HG03521 (cell line): Measurements from ENCODE around the gene GADD45B.

Experiments
- ATAC-seq: cut with Tn5 transposase; IDR thresholded peaks from one replicate; pipeline ENCODE4 v1.9.1; 2021; ENCODE audit warnings: mild to moderate bottlenecking, moderate library complexity; ENCODE audit not compliant: unreplicated experiment

The GADD45B gene, protein sequence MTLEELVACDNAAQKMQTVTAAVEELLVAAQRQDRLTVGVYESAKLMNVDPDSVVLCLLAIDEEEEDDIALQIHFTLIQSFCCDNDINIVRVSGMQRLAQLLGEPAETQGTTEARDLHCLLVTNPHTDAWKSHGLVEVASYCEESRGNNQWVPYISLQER

DNA sequence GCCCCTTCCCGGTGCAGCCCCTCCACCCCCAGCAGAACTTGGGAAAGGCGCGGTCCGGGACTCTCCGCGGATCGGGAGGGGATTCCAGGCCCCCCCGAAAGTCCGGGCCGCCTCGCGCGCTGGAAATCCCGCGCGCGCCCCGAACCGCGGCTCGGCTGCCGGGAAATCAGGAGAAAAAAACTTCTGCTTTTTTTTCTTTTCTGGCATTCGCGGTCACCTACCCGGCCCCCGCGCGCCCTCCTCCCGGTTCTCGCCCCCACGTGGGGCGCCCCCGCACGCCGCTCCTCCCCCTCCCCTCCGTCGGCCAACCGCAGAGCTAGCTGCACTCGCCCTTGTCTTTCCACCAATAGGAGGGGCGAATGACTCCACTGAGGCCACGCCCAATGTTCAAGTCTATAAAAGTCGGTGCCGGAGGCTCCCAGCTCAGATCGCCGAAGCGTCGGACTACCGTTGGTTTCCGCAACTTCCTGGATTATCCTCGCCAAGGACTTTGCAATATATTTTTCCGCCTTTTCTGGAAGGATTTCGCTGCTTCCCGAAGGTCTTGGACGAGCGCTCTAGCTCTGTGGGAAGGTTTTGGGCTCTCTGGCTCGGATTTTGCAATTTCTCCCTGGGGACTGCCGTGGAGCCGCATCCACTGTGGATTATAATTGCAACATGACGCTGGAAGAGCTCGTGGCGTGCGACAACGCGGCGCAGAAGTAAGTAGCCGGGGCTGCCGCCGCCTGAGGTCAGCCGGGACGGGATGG lies at the start of gene GADD45B:
Gene GADD45B, plus strand, starts transcription at position 426 of the 749 bp plus-strand sequence. Its CDS starts 232 bp downstream, at position 658.
- peak; percentile 44 for ATAC-seq

DNA sequence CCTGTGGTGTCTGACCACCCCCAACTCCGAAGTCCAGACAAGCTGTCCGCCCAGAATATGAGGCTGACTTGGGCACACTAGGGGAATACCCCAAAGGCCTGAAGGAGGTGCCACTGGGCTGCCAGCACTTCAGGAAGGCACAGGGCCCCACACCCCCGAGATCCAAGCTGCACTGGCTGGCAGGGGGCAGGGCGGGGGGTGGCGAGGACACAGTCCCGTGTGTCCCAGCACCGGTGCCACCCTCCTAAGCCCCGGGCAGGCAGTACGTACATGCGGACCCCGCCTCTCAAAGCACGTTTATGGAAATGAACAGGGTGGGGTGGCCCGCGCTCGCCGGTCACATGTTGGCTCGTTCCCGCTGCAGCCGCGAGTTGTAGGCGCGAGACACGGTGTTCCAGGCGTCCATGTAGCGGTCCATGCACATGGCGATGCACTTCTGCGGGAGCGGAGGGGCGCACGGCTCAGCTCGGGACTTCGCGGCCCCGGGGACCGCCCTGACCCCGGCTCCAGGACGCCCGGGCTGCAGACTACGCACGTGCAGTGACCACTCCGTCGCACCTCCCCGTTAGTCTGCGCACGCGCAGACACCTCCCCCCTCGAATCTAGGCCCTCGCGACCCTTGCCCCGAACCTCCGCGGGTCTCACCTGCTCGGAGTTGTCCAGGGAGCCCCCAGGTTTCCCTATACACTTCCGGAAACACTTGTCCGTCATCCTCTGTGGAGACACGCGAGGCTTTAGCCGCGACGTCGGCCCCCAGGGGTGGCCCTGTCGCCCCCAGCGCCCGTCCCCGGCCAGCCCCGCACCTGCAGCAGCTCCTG lies 49.1 kb upstream of the GADD45B start:
- ATAC-seq: peak; percentile 15

DNA sequence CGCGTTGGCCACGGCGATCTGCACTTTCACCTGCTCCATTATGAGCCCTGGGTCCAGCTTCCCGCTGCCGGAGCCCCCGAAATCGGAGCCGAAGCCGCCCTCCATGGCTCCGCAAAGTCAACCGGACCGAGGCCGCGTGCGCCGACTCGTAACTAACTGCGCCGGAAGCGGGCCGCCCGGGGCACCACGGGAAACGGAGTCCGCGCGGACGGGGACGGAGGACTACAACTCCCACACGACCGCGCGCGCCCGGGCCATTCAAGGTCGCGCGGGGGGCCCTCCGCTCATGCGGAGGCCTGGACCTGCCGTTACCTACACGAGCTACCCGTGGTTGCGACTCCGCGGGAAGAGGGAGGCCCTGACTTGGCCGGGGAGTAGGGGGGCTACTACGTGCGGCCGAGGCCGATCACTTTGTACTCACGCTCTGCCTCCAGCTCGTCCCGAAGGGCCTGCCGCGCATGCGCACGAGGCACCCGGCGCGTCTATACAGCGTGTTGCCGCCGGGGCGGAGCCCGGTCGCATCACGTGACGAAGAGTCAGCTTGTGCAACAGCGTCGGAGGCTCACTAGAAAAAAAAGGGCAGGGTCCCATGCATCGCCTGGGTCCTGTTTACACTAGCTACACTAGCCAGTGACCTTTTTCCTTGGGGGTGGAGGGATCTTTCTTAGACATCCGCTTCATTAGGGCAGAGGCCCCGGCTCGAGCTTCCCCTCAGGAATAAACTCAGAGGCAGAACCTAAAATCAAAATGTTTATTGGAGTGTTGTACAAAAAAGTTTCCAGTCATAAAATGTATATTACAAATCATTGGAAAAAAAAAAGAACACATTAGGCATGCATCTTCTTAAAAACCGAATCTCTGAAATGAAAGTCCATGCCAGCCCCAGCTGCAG lies 48.3 kb upstream of the GADD45B start, which contains the start of gene TIMM13:
Gene TIMM13, minus strand, starts transcription at position 158 of the 892 bp plus-strand sequence. Its CDS starts 53 bp downstream, at position 105.
- peak; percentile 77 for ATAC-seq

DNA sequence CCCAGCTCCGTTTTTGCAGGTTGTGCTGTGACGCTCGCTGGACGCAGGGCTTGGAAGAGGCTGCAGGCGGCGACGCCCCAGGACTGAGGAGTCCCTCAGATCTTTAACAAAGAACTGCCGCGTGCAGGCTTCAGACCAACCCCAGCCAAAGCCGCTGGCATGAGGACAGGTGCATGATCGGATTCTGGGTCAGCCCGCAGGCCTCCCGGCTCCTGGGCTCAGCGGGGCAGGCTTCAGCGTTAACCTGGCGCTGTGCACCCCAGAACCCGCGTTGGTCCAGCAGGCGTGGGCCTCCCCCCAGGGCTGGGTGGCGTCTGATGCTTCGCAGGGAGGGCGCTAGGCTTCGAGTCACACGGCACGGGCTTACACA lies 47.6 kb upstream of the GADD45B start:
- no peak for ATAC-seq

DNA sequence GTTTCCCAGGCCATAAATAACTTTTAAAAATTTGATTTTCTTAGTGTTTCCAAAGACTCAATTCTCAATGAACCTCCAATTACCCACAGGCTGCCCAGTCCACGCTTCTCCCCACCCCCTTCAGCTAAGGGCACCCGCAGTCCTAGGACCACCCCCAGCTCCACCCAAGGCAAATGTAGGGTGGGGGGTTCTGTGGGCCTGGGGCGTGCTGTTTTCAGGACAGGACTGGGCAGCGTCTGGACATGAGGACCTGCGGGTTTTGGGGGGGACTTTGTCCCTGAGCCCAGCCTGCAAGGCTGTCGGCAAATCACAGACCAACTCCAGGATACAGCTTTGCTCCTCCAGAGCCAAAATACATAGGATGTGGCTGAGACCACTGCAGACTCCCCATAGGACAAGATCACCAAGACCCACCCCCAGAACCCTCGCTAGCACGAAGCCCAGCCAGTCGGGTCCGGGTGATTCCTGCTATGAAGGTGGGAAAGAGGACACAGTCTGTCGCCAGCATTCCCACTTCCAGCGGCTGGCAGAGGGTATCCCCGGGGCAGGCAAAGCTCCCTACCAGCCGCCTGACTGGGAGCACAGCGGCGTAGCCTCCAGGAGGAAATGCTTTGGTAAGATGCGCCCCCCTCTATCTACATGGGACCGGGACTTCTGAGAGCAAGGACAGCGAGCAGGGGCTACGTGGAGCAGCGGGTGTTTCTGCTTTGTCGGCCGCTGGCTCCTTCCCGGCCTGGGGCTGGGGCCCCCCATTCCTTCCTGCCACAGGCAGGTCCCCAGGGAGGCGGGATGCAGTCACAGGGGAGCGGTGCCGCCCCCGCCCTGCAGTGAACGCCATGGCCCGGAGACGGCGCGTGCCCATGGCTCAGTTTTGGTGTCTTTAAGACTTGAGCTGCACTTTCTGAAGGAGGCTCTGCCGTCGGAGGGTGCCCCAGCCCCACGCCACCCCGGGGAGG lies 46.9 kb upstream of the GADD45B start:
- no peak for ATAC-seq

DNA sequence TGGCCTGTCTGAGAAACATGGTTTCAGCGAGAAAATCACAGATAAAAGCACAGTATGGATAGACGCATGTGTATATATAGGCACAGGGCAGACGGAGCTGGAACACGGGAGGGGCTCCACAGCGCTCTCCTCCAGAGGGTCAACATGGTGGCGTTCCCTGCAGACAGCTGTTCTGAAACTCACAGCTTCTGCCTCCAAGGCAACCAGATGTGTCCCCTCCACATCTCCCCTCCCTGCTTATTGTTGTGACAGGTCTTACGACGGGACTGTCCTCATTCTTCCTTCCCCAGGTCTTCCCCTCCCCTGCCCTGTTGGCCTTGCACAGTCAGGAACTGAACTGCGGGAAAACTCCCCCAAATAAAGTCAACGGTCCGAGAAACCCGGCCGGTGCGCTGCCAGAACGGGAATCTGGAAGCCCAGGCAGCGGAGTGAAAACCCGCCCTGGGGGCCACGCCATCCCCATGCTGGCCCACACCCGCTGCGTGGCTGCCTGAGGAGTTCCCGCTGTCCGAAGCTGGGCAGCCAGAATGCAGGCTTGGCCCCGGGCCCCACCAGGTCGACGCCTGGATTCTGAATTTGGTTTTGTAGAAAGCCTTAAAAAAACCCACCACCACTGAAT lies 45.9 kb upstream of the GADD45B start:
- ATAC-seq: no peak

DNA sequence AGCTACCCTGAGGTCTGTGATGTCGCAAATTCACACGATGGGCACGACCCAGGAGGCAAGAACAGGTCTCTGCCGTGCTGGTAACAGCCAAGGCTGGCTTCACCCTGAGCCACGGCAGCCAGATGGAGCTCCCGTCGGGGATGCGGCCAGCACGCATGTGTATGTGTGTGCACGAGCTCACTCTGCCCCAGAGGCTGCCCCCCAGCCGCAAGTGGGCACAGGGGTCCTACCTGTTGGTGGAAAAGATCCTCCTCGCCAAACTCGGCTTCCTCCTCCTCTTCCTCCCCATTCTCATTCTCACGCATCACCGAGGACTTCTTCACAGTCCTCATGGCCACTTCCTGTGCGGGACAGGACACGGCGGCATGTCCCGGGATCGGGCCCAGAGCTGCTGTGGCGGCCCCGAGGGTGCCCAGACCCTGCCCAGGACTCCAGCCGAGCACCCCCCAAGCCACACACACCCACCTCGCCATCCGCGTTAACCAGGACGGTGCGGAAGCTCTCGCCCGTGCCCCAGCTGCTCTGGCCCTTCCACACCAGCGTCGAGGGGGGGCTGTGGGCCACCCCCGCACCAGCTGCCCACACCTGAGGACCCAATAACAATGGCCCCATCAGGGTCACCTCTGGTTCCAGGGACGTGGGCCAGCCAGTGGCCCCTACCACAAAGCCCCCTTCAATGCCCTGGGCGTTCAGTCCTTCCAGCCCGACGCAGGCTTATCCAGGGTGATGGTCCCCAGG lies 44.4 kb upstream of the GADD45B start:
- ATAC-seq: no peak

DNA sequence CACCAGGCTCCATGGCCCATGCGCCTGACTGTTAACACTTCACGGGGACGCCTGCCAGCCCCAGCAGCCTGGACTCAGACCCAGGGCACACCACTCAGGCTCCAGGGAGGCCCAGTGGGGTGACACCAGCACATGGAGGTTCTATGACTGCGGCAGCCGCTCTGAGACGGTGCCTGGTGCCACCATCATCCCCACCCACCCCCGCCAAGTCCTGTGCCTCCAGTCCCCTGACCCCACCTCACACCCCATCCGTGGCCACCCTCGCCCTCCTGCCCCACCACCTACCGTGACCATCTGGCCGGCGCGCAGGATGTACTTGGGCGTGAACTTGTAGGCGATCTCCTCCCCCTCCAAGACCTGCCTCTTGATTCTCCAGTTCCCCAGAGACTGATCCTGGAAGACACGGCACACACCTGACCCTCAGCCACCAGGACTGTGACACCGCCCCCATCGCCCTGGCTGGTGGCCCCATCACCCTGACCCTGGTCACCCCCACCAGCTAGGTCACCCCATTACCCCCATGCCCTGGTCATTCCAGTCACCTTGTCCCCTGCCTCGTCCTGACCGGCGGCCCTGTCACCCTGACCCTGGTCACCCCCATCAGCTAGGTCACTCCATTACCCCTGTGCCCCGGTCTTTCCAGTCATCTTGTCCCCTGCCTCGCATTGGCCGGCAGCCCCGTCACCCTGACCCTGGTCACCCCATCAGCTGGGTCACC lies 43.6 kb upstream of the GADD45B start:
- no peak for ATAC-seq

DNA sequence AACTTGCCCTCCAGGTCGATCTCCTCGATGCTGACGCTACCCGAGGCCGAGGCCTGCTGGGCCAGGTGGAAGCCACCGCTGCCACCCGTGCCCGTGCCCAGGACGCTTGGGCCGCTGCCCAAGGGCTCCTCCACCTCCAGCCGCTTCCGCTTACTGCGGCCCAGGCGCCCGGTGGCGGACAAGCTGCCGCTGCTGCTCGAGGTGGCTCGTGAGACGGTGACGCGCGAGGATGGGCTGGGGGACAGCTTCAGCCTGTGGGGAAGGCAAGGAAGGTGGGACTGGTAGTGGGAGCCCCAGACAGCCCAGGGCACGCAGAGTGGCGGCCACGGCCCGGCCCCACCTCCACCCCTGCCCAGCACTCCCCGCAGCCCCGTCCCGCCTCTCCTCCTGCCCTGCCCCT lies 42.1 kb upstream of the GADD45B start:
- no peak for ATAC-seq

DNA sequence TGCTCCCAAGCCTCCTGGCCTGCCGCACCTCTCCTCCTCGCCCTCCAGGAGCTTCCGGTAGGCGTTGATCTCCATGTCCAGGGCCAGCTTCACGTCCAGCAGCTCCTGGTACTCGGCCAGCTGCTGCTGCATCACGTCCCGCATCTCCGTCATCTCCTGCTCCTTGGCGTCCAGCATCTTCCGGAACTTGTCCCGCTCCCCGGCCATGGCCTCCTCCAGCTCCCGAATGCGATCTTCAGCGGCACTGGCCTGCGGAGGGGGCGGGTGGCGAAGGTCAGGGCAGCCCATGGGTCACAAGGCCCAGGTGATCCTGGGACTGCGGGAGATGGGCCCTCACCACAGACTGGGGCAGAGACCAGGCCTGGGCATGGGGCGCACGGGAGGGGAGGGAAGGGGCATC lies 41.7 kb upstream of the GADD45B start:
- no peak for ATAC-seq

DNA sequence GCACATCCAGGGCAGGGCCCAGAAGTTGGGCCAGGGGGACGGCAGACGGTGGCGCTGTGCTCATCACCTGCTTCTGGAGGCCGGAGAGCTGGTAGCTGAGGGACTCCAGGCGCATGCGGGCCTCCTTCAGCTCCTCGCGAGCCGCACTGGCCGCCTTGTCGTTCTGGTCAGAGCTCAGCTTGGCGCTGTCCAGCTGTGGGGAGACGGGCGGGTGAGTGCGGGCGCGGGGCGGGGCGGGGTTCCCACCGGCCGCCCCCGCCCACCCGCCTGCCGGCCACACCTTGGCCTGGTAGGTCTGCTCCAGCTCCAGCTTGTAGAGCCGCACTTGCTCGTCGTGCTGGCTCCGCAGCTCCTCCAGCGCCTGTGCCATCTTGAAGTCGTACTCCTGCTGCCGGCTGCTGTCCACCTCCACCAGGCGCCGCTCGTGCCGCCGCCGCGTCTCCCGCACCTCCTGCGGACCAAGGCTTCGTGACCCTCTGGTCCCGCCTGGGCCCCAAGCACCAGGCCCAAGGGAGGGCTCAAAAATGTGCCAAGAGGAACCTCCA lies 41.1 kb upstream of the GADD45B start:
- no peak for ATAC-seq

DNA sequence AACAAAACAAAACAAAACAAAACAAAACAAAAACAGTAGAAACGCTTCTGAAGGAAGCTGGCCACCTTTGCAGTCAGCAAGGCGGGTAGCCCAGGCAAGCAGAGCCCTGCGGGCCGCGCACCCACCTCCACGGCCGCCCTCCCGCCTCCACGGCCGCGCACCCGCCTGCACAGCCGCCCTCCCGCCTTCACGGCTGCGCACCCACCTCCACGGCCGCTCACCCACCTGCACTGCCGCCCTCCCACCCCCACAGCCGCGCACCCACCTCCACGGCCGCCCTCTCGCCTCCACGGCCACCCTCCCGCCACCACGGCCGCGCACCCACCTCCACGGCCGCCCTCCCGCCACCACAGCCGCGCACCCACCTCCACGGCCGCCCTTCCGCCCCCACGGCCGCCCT lies 39.5 kb upstream of the GADD45B start:
- ATAC-seq: no peak

DNA sequence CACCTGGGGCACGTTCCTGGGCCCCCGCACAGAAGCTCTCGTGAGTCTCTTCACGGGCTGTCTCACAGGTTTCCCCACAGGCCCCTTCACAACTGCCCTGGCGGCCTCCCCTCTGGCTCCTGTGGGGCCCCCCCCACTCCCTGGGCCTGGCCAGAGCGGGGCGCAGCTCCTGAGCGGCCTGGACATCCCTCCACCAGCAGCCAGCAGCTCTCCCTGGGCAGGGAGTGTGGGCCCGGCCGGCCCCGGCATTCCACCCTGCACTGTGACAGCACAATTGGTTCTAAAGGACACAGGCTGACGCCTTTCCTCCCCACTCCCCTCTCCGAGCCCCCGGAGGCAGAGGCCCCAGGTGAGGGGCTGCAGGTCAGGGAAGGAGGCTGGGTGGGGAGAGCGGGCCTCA lies 39.0 kb upstream of the GADD45B start:
- ATAC-seq: no peak

DNA sequence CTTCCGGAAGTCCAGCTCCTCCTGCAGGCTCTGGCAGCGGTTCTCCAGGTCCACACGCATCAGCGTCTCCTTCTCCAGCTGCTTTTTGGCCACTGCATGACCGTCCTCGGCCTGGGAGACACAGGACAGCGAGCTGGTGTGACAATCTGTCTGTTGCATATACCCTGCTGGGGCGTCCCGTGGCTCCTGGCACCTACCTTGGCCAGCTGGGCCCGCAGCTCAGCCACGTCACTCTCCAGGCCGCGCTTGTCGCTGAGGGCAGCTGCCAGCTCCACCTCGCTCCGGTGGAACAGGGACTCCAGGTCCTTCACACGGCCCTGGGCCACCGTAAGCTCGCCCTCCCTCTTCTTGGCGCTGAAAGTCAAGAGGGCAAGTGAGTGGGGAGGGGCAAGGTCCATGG lies 37.7 kb upstream of the GADD45B start:
- ATAC-seq: no peak

DNA sequence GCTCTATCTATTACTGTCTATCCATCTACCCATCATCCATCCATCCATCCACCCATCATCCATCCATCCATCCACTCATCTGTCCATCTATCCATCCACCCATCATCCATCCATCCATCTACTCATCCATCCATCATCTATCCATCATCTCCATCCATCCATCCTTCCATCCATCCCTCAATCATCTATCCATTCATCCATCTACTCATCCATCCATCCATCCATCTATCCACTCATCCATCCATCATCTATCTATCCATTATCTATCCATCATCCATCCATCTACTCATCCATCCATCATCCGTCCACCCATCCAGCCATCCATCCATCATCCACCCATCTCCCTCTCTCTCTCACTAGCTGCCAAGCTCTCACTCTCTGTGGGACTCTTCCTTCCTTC lies 35.4 kb upstream of the GADD45B start:
- ATAC-seq: no peak

DNA sequence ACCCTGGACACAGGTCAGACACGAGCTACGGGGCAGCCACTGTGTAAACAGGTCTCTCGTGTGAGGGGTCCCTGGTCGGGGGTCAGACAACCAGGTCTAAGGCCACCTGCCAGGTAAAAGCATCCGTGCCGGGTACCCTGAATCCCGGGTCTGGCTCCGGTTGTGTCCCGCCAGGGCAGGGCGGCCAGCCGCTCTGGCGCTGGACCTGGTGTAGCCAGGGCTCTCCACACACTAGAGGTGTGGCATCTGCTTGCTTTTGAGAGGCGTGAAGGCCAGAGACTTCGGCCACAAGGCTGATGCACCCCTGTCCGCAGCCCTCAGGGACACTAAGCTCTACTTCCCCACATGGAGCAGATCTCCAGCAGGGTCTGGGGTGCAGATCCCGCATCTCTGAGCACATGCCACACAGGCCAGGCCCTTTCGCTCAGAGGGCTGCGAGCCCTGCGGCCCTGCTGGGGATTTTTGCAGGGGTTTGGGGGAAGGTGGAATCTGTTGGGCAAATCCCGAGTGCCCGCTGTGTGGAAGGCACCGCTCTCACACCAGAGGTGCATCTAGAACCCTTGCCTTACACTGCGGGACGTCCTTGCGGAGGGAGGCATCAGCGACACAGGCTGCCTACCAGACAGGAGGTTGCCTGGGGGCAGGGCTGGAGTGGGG lies 34.7 kb upstream of the GADD45B start:
- ATAC-seq: no peak

DNA sequence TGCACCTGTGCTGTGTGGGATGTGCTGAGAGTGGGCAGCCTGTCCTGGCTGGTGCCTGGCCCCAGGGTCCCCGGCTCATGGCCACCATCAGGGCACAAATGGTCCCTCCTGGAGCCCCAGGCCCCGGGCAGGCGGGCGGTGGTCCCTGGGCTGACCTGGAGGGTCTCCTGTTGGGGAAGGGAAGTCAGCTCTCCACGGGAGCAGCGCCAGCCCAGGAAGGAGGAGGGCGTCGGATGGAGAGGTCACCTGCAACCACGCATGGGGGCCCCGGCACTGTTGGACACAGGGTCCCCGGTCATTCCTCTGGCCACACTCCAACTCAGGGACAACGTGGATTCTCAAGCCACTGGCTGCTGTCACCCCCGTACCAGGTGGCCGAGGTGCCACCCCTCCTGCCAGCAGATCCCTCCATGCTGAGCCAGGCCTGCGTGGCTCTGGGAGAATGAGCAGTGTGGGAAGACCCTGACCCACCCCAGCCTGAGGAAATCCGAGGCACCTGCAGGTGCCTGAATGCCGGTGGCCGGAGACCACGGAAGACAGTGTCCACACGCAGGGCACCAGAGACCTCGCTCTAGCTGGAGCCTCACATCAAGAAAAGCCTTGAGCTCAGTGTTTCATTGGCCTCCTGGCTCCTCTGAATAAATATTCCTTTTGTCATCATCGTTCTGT lies 32.7 kb upstream of the GADD45B start:
- ATAC-seq: no peak
